ENCODE results near the gene SBF2.

GRCh38 chr11:10322830-10323792 is 29.1 kb upstream of the SBF2 start:
- TF ChIP-seq CTCF (IDR thresholded peaks at IDR 0.05): peak; percentile 59 to 73 (median 63)
- no peak for TF ChIP-seq POLR2A (IDR thresholded peaks at IDR 0.05; ENCODE audit: low read depth)
